Cardiac fibroblast (primary cell): ENCODE data around the gene BANP.

Experiments
- DNase-seq, 2 donors: peaks; one replicate each; pipeline versions ENCODE4 v3.0.0 to v3.0.0-alpha.2; 2010; ENCODE audit warnings: low read depth in 2 of 2
- H3K4me3 ChIP-seq, 2 donors: replicated peaks in 1 of 2; 1 replicate in 1 of 2; 2 replicates in 1 of 2; pipeline ENCODE4 v1.5.1; 2011; ENCODE audit warnings: low read depth in 2 of 2, low read length in 2 of 2, mild to moderate bottlenecking in 2 of 2, moderate library complexity in 1 of 2
- CTCF ChIP-seq: IDR thresholded peaks from one replicate; pipeline ENCODE4 v1.5.1; 2011; ENCODE audit warnings: low read depth, mild to moderate bottlenecking, low read length, inconsistent platforms

Gene BANP

GRCh38 chr16:87966064-87966645 lies 14.9 kb downstream of the BANP start:
- H3K4me3 ChIP-seq = no peak overlapping the region
- DNase-seq = peak; percentile 43 to 85
- no peak for TF ChIP-seq CTCF

- H3K4me3 ChIP-seq = no peak overlapping the region
- DNase-seq = no peak
- TF ChIP-seq CTCF = no peak
Measured at GRCh38 chr16:87966685-87967185, 15.5 kb downstream of the BANP start.

GRCh38 chr16:87968541-87968940 lies 17.3 kb downstream of the BANP start:
- H3K4me3 ChIP-seq = no peak overlapping the region
- no peak for TF ChIP-seq CTCF
- peak in 1 of 2 donors; percentile 36 for DNase-seq

GRCh38 chr16:87970186-87970585 lies 19.0 kb downstream of the BANP start:
- no peak for TF ChIP-seq CTCF
- no peak overlapping the region for H3K4me3 ChIP-seq
- peak; percentile 24 to 61 for DNase-seq

- no peak for TF ChIP-seq CTCF
Measured at GRCh38 chr16:87971933-87972332, 20.7 kb downstream of the BANP start.

GRCh38 chr16:87973717-87974116 lies 22.5 kb downstream of the BANP start:
- no peak overlapping the region for H3K4me3 ChIP-seq
- TF ChIP-seq CTCF = no peak
- DNase-seq = no peak

More at GRCh38 chr16:87971933-87972332, 20.7 kb downstream of the BANP start:
- DNase-seq = no peak
- H3K4me3 ChIP-seq = no peak overlapping the region

GRCh38 chr16:87974178-87974577 lies 22.9 kb downstream of the BANP start:
- no peak for TF ChIP-seq CTCF
- DNase-seq = no peak
- H3K4me3 ChIP-seq = no peak overlapping the region
